Ishikawa (cell line): Measurements from ENCODE around the gene RAB27B.

Experiments used
- CEBPB ChIP-seq: IDR thresholded peaks from 2 replicates; pipeline ENCODE4 v1.6.1; 2012
- CREB1 ChIP-seq: IDR thresholded peaks from 2 replicates; pipeline ENCODE4 v1.6.1; 2012; ENCODE audit warnings: low read depth
- EGR1 ChIP-seq: IDR thresholded peaks from 2 replicates; pipeline ENCODE4 v1.6.1; 2012
- EP300 ChIP-seq: IDR thresholded peaks from 2 replicates; pipeline ENCODE4 v1.6.1; 2012; ENCODE audit warnings: borderline replicate concordance
- FOXM1 ChIP-seq: IDR thresholded peaks from 2 replicates; pipeline ENCODE4 v1.6.1; 2012; ENCODE audit warnings: low read depth, borderline replicate concordance
- NFIC ChIP-seq: IDR thresholded peaks from 2 replicates; pipeline ENCODE4 v1.6.1; 2012
- RAD21 ChIP-seq: IDR thresholded peaks from 2 replicates; pipeline ENCODE4 v1.6.1; 2012; ENCODE audit warnings: low read depth
- TAF1 ChIP-seq: IDR thresholded peaks from 2 replicates; pipeline ENCODE4 v1.6.1; 2012; ENCODE audit warnings: low read depth, mild to moderate bottlenecking
- TCF12 ChIP-seq: IDR thresholded peaks from 2 replicates; pipeline ENCODE4 v1.6.1; 2012; ENCODE audit warnings: low read depth
- TEAD4 ChIP-seq: IDR thresholded peaks from 2 replicates; pipeline ENCODE4 v1.6.1; 2012
- YY1 ChIP-seq: IDR thresholded peaks from 2 replicates; pipeline ENCODE4 v1.6.1; 2012; ENCODE audit warnings: low read depth
- ZBTB7A ChIP-seq: IDR thresholded peaks from 2 replicates; pipeline ENCODE4 v1.6.1; 2012; ENCODE audit warnings: low read depth
- TF ChIP-seq, protein P1 (sequence below): IDR thresholded peaks from 2 replicates; pipeline ENCODE4 v1.6.1; 2012; ENCODE audit warnings: low read depth, mild to moderate bottlenecking
- TF ChIP-seq, protein P2 (sequence below): IDR thresholded peaks from 2 replicates; pipeline ENCODE4 v1.6.1; 2012
- TF ChIP-seq, protein P3 (sequence below): IDR thresholded peaks from 2 replicates; pipeline ENCODE4 v1.6.1; 2012

Gene RAB27B

DNA sequence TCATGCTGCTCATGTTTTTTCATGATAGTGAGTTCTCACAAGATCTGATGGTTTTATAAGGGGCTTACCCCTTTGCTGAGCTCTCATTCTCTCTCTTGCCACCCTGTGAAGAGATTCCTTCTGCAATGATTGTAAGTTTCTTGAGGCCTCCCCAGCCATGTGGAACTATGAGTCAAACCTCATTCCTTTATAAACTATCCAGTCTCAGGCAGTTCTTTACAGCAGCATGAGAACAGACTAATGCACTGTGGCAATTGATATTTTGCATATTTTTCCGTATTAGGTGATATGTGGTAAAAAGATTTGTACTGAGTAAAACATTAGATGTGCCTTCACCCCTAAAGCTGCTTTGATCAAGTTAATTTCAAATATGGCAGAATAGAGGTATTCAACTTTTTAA, 48.8 kb downstream of the RAB27B start:
- no peak for TF ChIP-seq EP300
- no peak for TF ChIP-seq YY1
- TF ChIP-seq, protein P1, sequence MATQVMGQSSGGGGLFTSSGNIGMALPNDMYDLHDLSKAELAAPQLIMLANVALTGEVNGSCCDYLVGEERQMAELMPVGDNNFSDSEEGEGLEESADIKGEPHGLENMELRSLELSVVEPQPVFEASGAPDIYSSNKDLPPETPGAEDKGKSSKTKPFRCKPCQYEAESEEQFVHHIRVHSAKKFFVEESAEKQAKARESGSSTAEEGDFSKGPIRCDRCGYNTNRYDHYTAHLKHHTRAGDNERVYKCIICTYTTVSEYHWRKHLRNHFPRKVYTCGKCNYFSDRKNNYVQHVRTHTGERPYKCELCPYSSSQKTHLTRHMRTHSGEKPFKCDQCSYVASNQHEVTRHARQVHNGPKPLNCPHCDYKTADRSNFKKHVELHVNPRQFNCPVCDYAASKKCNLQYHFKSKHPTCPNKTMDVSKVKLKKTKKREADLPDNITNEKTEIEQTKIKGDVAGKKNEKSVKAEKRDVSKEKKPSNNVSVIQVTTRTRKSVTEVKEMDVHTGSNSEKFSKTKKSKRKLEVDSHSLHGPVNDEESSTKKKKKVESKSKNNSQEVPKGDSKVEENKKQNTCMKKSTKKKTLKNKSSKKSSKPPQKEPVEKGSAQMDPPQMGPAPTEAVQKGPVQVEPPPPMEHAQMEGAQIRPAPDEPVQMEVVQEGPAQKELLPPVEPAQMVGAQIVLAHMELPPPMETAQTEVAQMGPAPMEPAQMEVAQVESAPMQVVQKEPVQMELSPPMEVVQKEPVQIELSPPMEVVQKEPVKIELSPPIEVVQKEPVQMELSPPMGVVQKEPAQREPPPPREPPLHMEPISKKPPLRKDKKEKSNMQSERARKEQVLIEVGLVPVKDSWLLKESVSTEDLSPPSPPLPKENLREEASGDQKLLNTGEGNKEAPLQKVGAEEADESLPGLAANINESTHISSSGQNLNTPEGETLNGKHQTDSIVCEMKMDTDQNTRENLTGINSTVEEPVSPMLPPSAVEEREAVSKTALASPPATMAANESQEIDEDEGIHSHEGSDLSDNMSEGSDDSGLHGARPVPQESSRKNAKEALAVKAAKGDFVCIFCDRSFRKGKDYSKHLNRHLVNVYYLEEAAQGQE: no peak
- TF ChIP-seq ZBTB7A: no peak
- no peak for TF ChIP-seq TAF1
- TF ChIP-seq CREB1: no peak
- TF ChIP-seq TCF12: no peak
- TF ChIP-seq TEAD4: no peak
- no peak for TF ChIP-seq FOXM1
- TF ChIP-seq RAD21: no peak
- TF ChIP-seq CEBPB: no peak
- TF ChIP-seq, protein P2, sequence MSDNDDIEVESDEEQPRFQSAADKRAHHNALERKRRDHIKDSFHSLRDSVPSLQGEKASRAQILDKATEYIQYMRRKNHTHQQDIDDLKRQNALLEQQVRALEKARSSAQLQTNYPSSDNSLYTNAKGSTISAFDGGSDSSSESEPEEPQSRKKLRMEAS: no peak
- TF ChIP-seq NFIC: no peak
- TF ChIP-seq EGR1: no peak

DNA sequence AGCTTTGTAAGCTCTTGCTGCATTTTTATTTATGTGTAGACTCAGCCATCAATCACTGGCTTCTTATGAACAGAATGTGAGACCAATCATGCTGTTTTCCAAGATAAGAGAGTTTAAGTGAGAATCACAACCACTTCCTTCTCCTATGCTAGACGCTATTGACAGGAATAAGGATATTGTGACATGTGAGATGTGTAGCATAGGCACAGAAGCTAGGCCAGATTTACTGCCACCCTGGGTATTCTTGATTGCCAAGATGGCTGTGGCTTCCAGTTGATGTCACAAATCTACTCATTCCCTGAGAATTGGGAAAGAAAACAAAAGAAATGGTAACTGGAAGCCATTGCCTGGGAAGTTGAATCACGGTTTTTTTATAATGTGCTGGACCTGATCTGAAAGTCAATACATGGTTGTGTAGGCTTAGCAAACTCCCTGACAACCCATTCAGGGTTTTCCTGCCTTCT, 49.9 kb downstream of the RAB27B start:
- TF ChIP-seq, protein P2: no peak
- TF ChIP-seq, protein P3, sequence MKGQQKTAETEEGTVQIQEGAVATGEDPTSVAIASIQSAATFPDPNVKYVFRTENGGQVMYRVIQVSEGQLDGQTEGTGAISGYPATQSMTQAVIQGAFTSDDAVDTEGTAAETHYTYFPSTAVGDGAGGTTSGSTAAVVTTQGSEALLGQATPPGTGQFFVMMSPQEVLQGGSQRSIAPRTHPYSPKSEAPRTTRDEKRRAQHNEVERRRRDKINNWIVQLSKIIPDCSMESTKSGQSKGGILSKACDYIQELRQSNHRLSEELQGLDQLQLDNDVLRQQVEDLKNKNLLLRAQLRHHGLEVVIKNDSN: no peak
- no peak for TF ChIP-seq CEBPB
- no peak for TF ChIP-seq TEAD4
- TF ChIP-seq RAD21: no peak

DNA sequence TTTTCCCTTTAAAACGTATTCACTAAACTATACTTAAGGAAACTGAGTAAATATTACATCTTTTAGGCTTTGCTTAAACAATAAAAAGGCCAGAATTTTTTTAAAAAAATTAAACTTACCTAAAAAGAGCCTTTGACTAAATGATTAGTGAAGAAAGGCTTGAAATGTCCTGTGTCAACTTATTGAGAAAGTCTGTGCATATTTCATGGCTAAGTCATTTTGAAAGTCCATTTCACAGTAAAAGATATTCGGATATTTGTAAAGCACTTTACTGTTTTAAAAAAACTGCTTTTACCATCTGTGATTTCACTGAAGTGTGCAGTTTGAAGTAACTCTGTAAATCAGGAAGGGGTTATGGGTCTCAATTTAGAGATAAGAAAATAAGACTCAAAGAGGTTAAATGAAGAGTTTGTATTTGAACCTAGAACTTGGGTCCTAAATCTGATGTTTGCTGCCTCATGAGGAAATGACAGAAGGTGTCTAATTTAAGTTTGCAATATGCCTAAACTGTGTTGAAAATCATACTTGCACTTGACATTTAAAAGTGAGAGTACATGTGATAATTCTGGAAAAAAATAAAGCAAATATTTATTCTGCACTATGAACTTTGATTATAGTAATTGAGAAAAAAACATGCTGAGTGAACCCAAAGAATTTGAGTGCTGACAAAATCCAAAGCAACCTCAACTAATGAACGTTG, 50.5 kb downstream of the RAB27B start:
- no peak for TF ChIP-seq TAF1
- no peak for TF ChIP-seq RAD21
- no peak for TF ChIP-seq TEAD4
- TF ChIP-seq, protein P2: no peak
- TF ChIP-seq CEBPB: no peak
- no peak for TF ChIP-seq NFIC
- TF ChIP-seq FOXM1: no peak
- TF ChIP-seq TCF12: no peak
- no peak for TF ChIP-seq ZBTB7A
- TF ChIP-seq, protein P1: no peak
- no peak for TF ChIP-seq EGR1
- TF ChIP-seq EP300: no peak
- TF ChIP-seq, protein P3: no peak
- TF ChIP-seq YY1: no peak
- TF ChIP-seq CREB1: no peak

DNA sequence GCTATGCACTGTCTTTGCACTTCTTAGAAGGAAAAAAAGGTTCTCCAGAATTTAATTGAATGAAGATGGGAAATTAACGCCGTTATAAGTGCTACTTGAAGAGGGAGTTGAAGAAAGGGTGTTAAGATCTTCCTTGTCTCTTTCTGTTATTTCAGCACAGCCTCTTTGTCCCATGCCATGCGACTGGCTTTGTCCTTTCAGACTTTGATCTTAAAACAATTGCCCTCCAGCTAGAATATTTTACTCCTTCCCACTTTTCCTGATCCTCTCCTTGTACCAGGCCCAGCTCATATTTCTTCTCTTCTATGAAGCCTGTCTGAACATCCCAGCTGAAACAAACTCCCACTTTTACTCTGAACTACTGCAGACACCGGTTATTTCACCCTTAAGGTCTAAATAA, 51.4 kb downstream of the RAB27B start:
- no peak for TF ChIP-seq CREB1

DNA sequence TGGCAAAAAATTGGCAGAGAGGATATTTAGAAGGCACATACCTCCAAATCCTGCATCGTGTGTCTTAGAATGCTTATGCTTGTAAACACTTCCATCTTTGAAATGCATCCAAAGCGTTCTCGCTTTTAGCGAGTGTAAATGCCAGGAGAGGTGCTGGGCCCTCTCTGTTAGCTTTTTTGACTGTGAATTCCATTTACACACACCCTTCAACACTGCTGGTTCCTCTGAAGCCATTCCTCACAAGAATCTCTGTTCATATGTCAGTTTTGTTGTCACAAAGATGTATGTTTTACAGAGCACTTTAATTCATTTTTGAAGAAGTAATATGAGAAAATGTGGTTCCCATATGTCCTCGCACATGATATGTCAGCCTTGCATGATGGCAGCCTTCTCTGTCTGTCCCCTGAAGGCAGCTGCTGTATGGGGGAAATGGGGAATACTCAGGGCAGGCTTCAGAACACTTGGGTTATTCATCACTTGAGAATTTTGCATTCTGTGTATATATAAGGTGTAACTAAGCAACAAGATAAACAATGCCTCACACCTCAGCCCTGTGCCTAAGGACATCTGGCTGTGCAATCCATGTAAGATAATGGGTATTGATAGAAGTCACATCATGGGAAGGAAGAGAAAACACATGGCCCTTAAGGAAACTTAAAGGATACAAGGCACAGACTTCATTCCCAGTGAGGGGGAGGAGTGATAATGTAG, 52.3 kb downstream of the RAB27B start:
- TF ChIP-seq YY1: no peak
- TF ChIP-seq, protein P3: no peak

DNA sequence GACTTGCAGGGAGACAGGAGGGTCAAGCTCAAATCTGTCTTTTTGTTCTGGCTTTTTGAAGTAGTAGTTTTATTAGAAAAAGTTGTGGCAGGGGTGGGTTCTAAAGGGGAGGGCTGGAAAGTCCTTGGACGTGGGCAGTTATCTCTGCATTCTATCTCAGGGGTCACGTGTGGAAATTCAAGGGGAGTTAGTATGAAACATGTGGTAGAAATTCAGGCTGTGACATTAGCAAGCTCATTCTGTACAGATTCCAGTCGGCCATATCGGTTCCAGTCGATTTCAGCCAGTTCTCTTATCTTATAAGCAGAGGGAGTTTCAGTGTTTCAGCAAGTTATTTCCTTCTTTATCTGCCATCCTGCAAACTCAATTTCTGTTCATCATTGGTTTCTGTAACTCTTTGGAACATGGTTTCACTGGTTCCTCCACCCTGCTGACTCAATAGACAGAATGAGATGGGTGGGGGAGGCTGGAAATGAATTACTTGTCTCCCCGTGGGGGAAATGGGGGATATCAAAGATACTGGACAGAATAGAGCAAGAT, 53.0 kb downstream of the RAB27B start:
- no peak for TF ChIP-seq TEAD4
- TF ChIP-seq, protein P3: no peak
- TF ChIP-seq EGR1: no peak
- TF ChIP-seq, protein P1: no peak
- no peak for TF ChIP-seq TCF12
- TF ChIP-seq TAF1: no peak
- TF ChIP-seq FOXM1: no peak
- TF ChIP-seq, protein P2: no peak
- no peak for TF ChIP-seq RAD21
- TF ChIP-seq CEBPB: no peak
- no peak for TF ChIP-seq EP300
- TF ChIP-seq CREB1: no peak
- TF ChIP-seq NFIC: no peak
- TF ChIP-seq ZBTB7A: no peak
- no peak for TF ChIP-seq YY1
